ENCODE measurements around the gene PES1. TPM values are rescaled to one million over a fixed set of nuclear protein-coding genes. Genes with fewer than 3 reads are reported as not detected.
"Not testable (repeated sequence)": the region's sequence is repeated elsewhere in the genome, so short reads cannot be mapped to it uniquely, and the experiment has no call there.

PES1 gene
- total RNA-seq, 1 donor from 2014 or later, result 115 TPM

- no peak for DNase-seq (ENCODE audit: low read depth, low spot score)
Observed at GRCh38 chr22:30555282-30556210, 36.2 kb downstream of the PES1 start.

GRCh38 chr22:30553971-30554370 lies 37.7 kb downstream of the PES1 start:
- no peak for DNase-seq (ENCODE audit: low read depth, low spot score)

GRCh38 chr22:30552719-30553118 lies 39.0 kb downstream of the PES1 start:
- no peak for DNase-seq (ENCODE audit: low read depth, low spot score)

GRCh38 chr22:30551813-30552212 lies 39.9 kb downstream of the PES1 start:
- not testable (repeated sequence) for DNase-seq (ENCODE audit: low read depth, low spot score)

GRCh38 chr22:30547188-30547587 lies 44.5 kb downstream of the PES1 start:
- DNase-seq (ENCODE audit: low read depth, low spot score), result no peak

GRCh38 chr22:30546616-30547015 lies 45.1 kb downstream of the PES1 start, which contains the start of gene SEC14L6:
Gene SEC14L6 (minus strand): TSS chr22:30546741. CDS start chr22:30546682, 59 bp downstream.
- no peak for DNase-seq (ENCODE audit: low read depth, low spot score)

- DNase-seq (ENCODE audit: low read depth, low spot score), result no peak
Observed at GRCh38 chr22:30542811-30543188, 48.9 kb downstream of the PES1 start.

GRCh38 chr22:30541961-30542810 lies 49.5 kb downstream of the PES1 start:
- DNase-seq (ENCODE audit: low read depth, low spot score), result no peak

GRCh38 chr22:30541511-30541910 lies 50.2 kb downstream of the PES1 start:
- not testable (repeated sequence) for DNase-seq (ENCODE audit: low read depth, low spot score)

GRCh38 chr22:30539368-30539767 lies 52.3 kb downstream of the PES1 start:
- no peak for DNase-seq (ENCODE audit: low read depth, low spot score)

- no peak for DNase-seq (ENCODE audit: low read depth, low spot score)
Observed at GRCh38 chr22:30538280-30538679, 53.4 kb downstream of the PES1 start.

GRCh38 chr22:30537083-30537731 lies 54.5 kb downstream of the PES1 start:
- no peak for DNase-seq (ENCODE audit: low read depth, low spot score)

- DNase-seq (ENCODE audit: low read depth, low spot score), result no peak
Observed at GRCh38 chr22:30535182-30535581, 56.5 kb downstream of the PES1 start.

GRCh38 chr22:30531651-30532608 lies 59.8 kb downstream of the PES1 start:
- DNase-seq (ENCODE audit: low read depth, low spot score), result no peak

GRCh38 chr22:30526656-30527055 lies 65.1 kb downstream of the PES1 start:
- DNase-seq (ENCODE audit: low read depth, low spot score), result no peak

Other genes starting within 250 kb of the PES1 start
- gene SF3A1, start 235.0 kb downstream of the PES1 start, total RNA-seq, result 18.7 and 29.6 TPM in 2 replicates
- gene CCDC157, start 234.9 kb downstream of the PES1 start, total RNA-seq, result 1.3 and 1.6 TPM in 2 replicates
- 16.8 and 18.1 TPM in 2 replicates for gene RNF215, start 204.5 kb downstream of the PES1 start, total RNA-seq
- gene SEC14L2, start 194.9 kb downstream of the PES1 start, total RNA-seq, result 34.5 and 35.0 TPM in 2 replicates
- 32.2 and 43.2 TPM in 2 replicates for gene MTFP1, start 166.1 kb downstream of the PES1 start, total RNA-seq
- gene SEC14L3, start 119.9 kb downstream of the PES1 start, total RNA-seq, result not detected in 2 replicates
- not detected in 2 replicates for gene SEC14L4, start 86.2 kb downstream of the PES1 start, total RNA-seq
- 0.04 TPM in 1 of 2 replicates, not detected in the other for gene SEC14L6, start 45.2 kb downstream of the PES1 start, total RNA-seq
- not detected in 2 replicates for gene GAL3ST1, start 17.2 kb downstream of the PES1 start, total RNA-seq
- gene TCN2, start 15.3 kb upstream of the PES1 start, total RNA-seq, result 61.3 and 68.3 TPM in 2 replicates
- 26.5 and 29.7 TPM in 2 replicates for gene SLC35E4, start 43.9 kb upstream of the PES1 start, total RNA-seq
- gene DUSP18, start 76.0 kb upstream of the PES1 start, total RNA-seq, result 10.6 and 19.8 TPM in 2 replicates
- gene OSBP2, start 103.0 kb upstream of the PES1 start, total RNA-seq, result 5.9 and 7.3 TPM in 2 replicates

Measured in pulmonary artery endothelial cell (primary cell).